ENCODE measurements around the gene MT1X.

MT1X gene

GRCh38 chr16:56682703-56683397 is 580 bp downstream of the MT1X start:
- H3K4me3 ChIP-seq (ENCODE audit: low read length): peak overlapping the region; percentile 70; the same call in 1 of the 2 replicates
- TF ChIP-seq ZNF274 (IDR thresholded peaks at IDR 0.05; ENCODE audit: low read depth, low read length): no peak

GRCh38 chr16:56683424-56684172 is 1.3 kb downstream of the MT1X start:
- H3K4me3 ChIP-seq (ENCODE audit: low read length): no peak overlapping the region; the same call in 1 of the 2 replicates
- TF ChIP-seq ZNF274 (IDR thresholded peaks at IDR 0.05; ENCODE audit: low read depth, low read length): no peak

GRCh38 chr16:56684256-56684925 is 2.1 kb downstream of the MT1X start:
- no peak overlapping the region for H3K4me3 ChIP-seq (ENCODE audit: low read length)
- no peak for TF ChIP-seq ZNF274 (IDR thresholded peaks at IDR 0.05; ENCODE audit: low read depth, low read length)

- H3K4me3 ChIP-seq (ENCODE audit: low read length): no peak overlapping the region
- TF ChIP-seq ZNF274 (IDR thresholded peaks at IDR 0.05; ENCODE audit: low read depth, low read length): no peak
These were observed 2.8 kb downstream of the MT1X start for GRCh38 chr16:56684926-56685590.

GRCh38 chr16:56686758-56687157 is 4.5 kb downstream of the MT1X start:
- no peak overlapping the region for H3K4me3 ChIP-seq (ENCODE audit: low read length)
- TF ChIP-seq ZNF274 (IDR thresholded peaks at IDR 0.05; ENCODE audit: low read depth, low read length): no peak

- TF ChIP-seq ZNF274 (IDR thresholded peaks at IDR 0.05; ENCODE audit: low read depth, low read length): no peak
- no peak overlapping the region for H3K4me3 ChIP-seq (ENCODE audit: low read length)
These were observed 6.5 kb downstream of the MT1X start for GRCh38 chr16:56688762-56689161.

- no peak overlapping the region for H3K4me3 ChIP-seq (ENCODE audit: low read length)
- no peak for TF ChIP-seq ZNF274 (IDR thresholded peaks at IDR 0.05; ENCODE audit: low read depth, low read length)
These were observed 6.9 kb downstream of the MT1X start for GRCh38 chr16:56689171-56689570.

- no peak overlapping the region for H3K4me3 ChIP-seq (ENCODE audit: low read length)
- no peak for TF ChIP-seq ZNF274 (IDR thresholded peaks at IDR 0.05; ENCODE audit: low read depth, low read length)
These were observed 8.3 kb downstream of the MT1X start for GRCh38 chr16:56690420-56691122.

- no peak overlapping the region for H3K4me3 ChIP-seq (ENCODE audit: low read length)
- no peak for TF ChIP-seq ZNF274 (IDR thresholded peaks at IDR 0.05; ENCODE audit: low read depth, low read length)
These were observed 9.6 kb downstream of the MT1X start for GRCh38 chr16:56691885-56692284.

GRCh38 chr16:56695246-56695645 is 13.0 kb downstream of the MT1X start:
- H3K4me3 ChIP-seq (ENCODE audit: low read length): no peak overlapping the region
- TF ChIP-seq ZNF274 (IDR thresholded peaks at IDR 0.05; ENCODE audit: low read depth, low read length): no peak

GRCh38 chr16:56697456-56698155 is 15.3 kb downstream of the MT1X start:
- TF ChIP-seq ZNF274 (IDR thresholded peaks at IDR 0.05; ENCODE audit: low read depth, low read length): no peak
- no peak overlapping the region for H3K4me3 ChIP-seq (ENCODE audit: low read length)

- no peak for TF ChIP-seq ZNF274 (IDR thresholded peaks at IDR 0.05; ENCODE audit: low read depth, low read length)
These were observed 17.9 kb downstream of the MT1X start for GRCh38 chr16:56700195-56700594.

GRCh38 chr16:56700631-56701030 is 18.4 kb downstream of the MT1X start:
- no peak for TF ChIP-seq ZNF274 (IDR thresholded peaks at IDR 0.05; ENCODE audit: low read depth, low read length)

More at GRCh38 chr16:56700195-56700594, 17.9 kb downstream of the MT1X start:
- H3K4me3 ChIP-seq (ENCODE audit: low read length): no peak overlapping the region

More at GRCh38 chr16:56700631-56701030, 18.4 kb downstream of the MT1X start:
- H3K4me3 ChIP-seq (ENCODE audit: low read length): no peak overlapping the region

Data from GM08714 (cell line).